Measurements from ENCODE around the gene MYO1H.

- TF ChIP-seq, protein P1, sequence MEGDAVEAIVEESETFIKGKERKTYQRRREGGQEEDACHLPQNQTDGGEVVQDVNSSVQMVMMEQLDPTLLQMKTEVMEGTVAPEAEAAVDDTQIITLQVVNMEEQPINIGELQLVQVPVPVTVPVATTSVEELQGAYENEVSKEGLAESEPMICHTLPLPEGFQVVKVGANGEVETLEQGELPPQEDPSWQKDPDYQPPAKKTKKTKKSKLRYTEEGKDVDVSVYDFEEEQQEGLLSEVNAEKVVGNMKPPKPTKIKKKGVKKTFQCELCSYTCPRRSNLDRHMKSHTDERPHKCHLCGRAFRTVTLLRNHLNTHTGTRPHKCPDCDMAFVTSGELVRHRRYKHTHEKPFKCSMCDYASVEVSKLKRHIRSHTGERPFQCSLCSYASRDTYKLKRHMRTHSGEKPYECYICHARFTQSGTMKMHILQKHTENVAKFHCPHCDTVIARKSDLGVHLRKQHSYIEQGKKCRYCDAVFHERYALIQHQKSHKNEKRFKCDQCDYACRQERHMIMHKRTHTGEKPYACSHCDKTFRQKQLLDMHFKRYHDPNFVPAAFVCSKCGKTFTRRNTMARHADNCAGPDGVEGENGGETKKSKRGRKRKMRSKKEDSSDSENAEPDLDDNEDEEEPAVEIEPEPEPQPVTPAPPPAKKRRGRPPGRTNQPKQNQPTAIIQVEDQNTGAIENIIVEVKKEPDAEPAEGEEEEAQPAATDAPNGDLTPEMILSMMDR (conservative IDR thresholded peaks at IDR 0.05; ENCODE audit: low read length): no peak
- TF ChIP-seq EZH2phosphoT487 (IDR thresholded peaks at IDR 0.05; ENCODE audit: borderline replicate concordance, low read depth, low read length): no peak
Measured at GRCh38 chr12:109352184-109352583, 4.5 kb downstream of the MYO1H start.

All from OCI-LY7 (cell line).